HG03159 (cell line): ENCODE measurements around the gene IRF7.
"Not testable (repeated sequence)": the region's sequence is repeated elsewhere in the genome, so short reads cannot be mapped to it uniquely, and the experiment has no call there.

Experiments
- ATAC-seq: cut with Tn5 transposase; IDR thresholded peaks from one replicate; pipeline ENCODE4 v1.9.1; 2021; ENCODE audit warnings: mild to moderate bottlenecking, moderate library complexity; ENCODE audit not compliant: unreplicated experiment

IRF7 gene

DNA sequence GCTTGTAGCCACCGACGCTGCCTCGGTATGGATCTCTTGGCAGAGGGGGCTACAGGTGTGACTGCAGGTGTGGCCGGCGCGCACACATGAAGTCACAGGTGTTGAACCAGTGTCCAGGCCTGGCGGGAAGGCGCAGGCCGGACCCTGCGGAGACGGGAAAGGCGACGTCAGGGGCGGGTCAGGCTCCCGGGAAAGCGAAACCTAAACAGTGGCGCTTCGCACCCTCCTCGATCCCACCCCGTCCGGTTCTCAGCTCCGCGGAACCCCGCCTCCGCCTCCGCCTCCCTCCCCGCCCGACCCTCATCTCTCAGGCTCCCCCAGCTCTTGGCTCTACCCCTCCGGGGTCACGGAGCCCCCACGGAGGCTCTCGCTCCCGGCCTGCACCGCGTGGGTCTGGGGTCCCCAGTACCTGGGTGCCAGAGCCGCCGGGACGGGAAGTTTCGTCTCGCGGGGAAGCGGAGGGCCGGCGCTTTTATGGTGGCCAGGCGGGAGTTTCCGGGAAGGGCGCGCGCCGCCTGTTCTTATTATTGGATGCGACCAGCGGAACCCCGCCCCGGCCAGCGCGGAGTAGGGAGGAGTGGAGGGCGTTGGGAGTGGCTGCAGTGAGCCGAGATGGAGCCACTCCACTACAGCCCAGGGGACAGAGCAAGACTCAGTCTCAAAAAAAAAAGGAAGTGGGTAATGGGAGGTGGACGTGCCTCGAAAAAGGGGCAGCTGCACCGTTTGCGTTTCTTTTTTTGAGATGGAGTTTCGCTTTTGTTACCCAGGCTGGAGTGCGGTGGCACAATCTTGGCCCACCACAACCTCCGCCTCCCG, at the start of gene IRF7:
IRF7 (minus strand) TSS at position 447 of the 816 bp plus-strand sequence. CDS start 586 bp downstream, outside the sequence.
- peak; percentile 80 for ATAC-seq

- no peak for ATAC-seq
These were observed 49.4 kb upstream of the IRF7 start for GRCh38 chr11:665062-665703.

- ATAC-seq, result no peak
These were observed 47.0 kb upstream of the IRF7 start for GRCh38 chr11:662689-663274.

DNA sequence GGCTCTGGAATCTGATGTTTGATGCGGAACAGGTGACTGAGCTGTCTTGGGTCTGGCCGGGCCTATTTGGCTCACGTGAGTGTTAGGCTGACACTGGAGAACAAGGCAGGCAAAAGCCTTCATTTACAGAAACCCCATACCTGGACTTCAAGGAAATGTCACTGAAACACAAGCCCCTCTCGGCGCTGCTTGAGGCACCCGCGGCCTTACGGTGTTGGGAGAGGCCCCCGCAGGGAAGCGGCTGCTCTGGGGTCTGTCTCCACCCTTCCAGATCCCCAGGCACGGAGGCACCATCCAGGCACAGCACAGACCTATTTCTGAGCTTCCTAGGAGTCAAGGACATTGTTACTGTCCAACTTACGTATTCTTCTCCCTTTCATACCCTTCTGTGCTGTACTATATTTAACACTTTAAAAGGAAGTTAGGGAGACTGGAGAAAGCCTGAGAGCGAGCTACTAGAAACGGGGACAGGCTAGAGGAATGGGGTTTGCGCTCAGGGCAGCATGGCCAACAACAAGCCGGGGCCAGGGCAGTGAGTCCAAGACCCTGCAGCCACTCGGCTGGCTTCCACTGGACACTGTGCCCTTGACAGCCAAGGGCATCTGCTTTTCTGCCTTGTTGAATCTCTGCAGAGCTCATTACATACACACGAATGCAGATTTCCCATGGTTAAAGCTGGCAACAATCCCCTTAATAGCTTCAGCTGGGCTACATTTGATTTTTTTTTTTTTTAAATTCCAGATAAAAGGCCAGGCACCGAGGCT, 45.1 kb upstream of the IRF7 start:
- no peak for ATAC-seq

- ATAC-seq, result no peak
These were observed 44.5 kb upstream of the IRF7 start for GRCh38 chr11:660281-660680.

GRCh38 chr11:659532-660085, 43.9 kb upstream of the IRF7 start:
- ATAC-seq, result no peak

DNA sequence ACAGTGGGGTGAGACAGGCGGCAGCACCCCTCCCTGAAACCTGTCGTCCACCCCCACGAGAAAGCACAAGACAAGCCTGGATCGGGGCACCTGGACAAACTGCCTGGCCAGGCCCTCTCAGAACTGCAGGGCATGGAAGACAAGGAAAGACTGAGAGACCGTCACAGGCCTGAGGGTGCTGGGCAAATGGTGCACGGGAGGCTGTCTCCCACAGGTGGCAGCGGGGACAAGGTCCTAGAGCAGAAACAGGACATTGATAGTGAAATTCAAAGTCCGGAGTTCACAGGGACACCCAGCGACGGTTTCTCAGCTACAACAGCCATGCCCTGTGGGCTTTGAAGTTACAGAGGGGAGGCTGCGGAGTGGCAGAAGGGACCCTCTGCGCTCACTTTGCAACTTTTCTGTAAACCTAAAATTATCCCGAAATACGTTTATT, 42.0 kb upstream of the IRF7 start:
- ATAC-seq, result no peak

- ATAC-seq, result no peak
These were observed 41.1 kb upstream of the IRF7 start for GRCh38 chr11:656866-657265.

GRCh38 chr11:656426-656825, 40.7 kb upstream of the IRF7 start:
- ATAC-seq, result no peak

- no peak for ATAC-seq
These were observed 39.4 kb upstream of the IRF7 start for GRCh38 chr11:655036-655726.

DNA sequence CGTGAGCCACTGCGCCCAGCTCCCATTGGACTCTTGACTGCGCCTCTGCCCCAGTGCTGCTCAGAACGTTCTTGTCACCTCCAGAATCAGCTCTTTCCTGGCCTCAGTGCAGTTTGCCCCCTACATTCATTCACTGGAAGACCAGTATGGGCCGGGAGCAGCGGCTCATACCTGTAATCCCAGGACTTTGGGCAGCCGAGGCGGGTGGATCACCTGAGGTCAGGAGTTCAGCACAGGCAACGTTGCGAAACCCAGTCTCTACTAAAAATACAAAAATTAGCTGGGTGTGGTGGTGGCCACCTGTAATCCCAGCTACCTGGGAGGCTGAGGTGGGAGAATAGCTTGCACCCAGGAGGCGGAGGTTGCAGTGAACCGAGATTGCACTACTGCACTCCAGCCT, 38.7 kb upstream of the IRF7 start:
- not testable (repeated sequence) for ATAC-seq

DNA sequence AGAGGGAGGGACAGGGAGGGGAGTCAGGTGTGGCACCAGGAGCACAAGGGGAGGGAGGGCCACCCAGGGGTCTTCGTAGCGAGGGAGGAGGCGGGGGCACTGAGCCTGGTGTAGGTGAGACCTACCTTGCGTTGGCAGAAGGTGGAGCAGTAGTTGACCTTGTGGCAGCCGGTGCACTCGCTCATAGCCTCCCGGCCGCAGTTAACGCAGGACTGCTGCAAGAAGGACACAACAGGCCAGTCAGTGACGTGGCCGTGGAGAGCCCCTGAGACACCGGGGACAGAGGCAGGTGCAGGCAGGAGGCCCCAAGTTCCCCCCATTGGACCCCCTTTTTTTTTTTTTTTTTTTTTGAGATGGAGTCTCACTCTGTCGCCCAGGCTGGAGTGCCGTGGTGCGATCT, 38.1 kb upstream of the IRF7 start:
- no peak for ATAC-seq

- ATAC-seq, result not testable (repeated sequence)
These were observed 37.4 kb upstream of the IRF7 start for GRCh38 chr11:653136-653535.

DNA sequence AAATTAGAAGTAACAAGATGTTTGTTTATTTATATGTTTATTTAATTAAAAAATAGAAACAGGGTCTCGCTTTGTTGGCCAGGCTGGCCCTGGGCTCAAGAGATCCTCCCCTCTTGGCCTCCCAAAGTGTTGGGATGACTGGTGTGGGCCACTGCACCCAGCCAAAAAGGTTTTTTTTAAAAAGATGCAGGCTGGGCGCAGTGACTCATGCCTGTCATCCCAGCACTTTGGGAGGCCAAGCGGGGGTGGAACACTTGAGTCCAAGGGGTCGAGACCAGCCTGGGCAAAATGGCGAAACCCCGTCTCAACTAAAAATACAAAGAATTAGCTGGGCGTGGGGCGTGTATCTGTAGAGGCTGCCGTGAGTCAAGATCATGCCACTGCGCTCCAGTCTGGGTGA, 34.7 kb upstream of the IRF7 start:
- ATAC-seq, result no peak

- not testable (repeated sequence) for ATAC-seq
These were observed 32.0 kb upstream of the IRF7 start for GRCh38 chr11:647672-648158.

DNA sequence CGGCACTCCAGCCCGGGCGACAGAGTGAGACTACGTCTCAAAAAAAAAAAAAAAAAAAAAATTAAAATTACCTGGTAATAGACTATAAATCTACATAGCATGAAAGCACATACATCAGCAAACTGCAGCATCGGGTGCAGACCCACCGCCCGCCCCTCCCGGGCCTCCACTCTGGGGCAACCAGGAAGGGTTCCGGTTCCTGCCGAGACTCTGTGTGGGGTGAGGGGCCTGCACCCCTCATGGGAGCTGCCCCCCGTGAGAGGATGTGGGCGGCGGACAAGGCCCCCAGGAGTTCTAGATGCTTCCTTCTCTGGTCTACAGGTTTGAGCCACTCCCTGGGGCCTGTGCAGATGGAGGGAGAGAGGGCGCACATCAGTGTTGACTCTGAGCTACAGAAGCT, 30.5 kb upstream of the IRF7 start:
- ATAC-seq, result no peak

DNA sequence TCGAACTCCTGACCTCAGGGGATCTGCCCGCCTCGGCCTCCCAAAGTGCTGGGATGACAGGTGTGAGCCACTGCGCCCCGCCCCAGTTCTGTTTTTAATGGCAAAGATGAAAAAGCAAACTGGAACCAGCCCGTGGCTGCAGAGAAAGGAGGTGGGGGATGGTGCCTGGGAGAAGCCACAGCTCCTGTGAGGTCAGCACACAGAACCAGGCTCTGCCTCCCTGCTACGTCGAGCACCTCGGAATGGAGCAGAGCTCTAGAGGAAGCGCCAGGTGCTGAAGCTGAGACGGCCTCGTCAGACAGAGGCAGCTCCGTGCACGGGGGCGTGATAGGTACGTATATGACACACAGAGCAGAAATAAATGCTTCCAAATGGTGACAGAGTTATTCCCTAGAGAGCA, 29.8 kb upstream of the IRF7 start:
- ATAC-seq, result no peak

GRCh38 chr11:643849-644738, 28.3 kb upstream of the IRF7 start:
- no peak for ATAC-seq

- ATAC-seq, result no peak
These were observed 27.6 kb upstream of the IRF7 start for GRCh38 chr11:643366-643765.
